Measurements from ENCODE around the gene UTP14C. TPM values are rescaled to one million over a fixed set of nuclear protein-coding genes. Genes with fewer than 3 reads are reported as not detected.

Gene UTP14C
- total RNA-seq, 1 experiment from 2014 or later, result 9.0 TPM

DNA sequence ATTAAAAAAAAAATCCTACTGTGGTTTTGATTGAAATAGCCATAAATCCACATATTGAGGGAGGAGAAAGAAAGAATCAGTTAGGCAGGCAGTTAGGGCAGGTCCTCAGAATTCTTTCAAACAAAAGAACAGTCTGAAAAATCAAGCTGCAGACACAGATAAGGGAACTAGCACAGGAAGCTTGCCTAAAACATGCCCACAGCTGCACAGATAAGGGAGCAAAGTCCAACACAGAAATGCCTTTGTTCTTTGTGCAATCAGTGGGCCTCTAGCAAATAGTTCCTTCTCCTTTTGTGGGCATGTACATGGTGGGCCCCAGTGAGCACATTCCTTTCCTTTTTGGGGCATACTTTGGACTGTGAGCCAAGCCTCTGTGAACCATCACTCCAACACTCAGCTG lies 42.7 kb downstream of the UTP14C start:
- ChIA-PET POLR2A (no interaction called here), CTCF (no interaction called here), RAD21 (ENCODE audit: low non-redundant PET in 1 of 2, low total read pairs in 2 of 2, uncharacterized antibody in 2 of 2, unreplicated experiment in 2 of 2) (no interaction called here)
- no peak overlapping the region for H3K4me2 ChIP-seq (ENCODE audit: low read length)
- intact Hi-C loops (cut with micrococcal nuclease), result no loop called here
- H3K36me3 ChIP-seq (ENCODE audit: control insufficient read depth in 1 of 2, insufficient read depth in 2 of 2, low read length in 2 of 2), result no peaks in the 10 kb centered on the region
- no peak overlapping the region for H3K27ac ChIP-seq (ENCODE audit: low read depth, low read length)
- H3K79me2 ChIP-seq (ENCODE audit: insufficient read depth, low read length), result no peaks in the 10 kb centered on the region
- TF ChIP-seq CBX3 (IDR thresholded peaks at IDR 0.05; ENCODE audit: low read depth) (peak; percentile 84; the same call in 1 of the 2 replicates), YY1 (IDR thresholded peaks at IDR 0.05; ENCODE audit: extremely low read depth, insufficient replicate concordance, low read depth, low read length) (no peak)
- no peak overlapping the region for H2AFZ ChIP-seq (ENCODE audit: low read depth, low read length, poor library complexity, severe bottlenecking)
- H3K4me1 ChIP-seq (ENCODE audit: control insufficient read depth in 1 of 2, insufficient read depth in 2 of 2, low read length in 2 of 2), result no peaks in the 10 kb centered on the region
- no peak overlapping the region for H3K9ac ChIP-seq (ENCODE audit: low read length)
- peaks cover 9 to 18% of the 10 kb centered on the region in 2 experiments; a peak in 3 of 4 replicates for H3K9me3 ChIP-seq (ENCODE audit: control insufficient read depth in 1 of 2, insufficient read depth in 1 of 2, low read depth in 1 of 2, low read length in 2 of 2)
- DNase-seq (ENCODE audit: low read depth, low spot score) (peak; percentile 6), ATAC-seq (no peak)
- H3K4me3 ChIP-seq (replicated peaks in 1 of 2; ENCODE audit: low read depth in 1 of 2, low read length in 2 of 2), result no peak overlapping the region
- BruUV-seq (replicated peaks), result no TSS peak
- H3K27me3 ChIP-seq (ENCODE audit: insufficient read depth, low read length), result no peaks in the 10 kb centered on the region
- no peaks in the 10 kb centered on the region for H3K9me2 ChIP-seq (ENCODE audit: insufficient read depth)
- H4K20me1 ChIP-seq (ENCODE audit: insufficient read depth), result no peaks in the 10 kb centered on the region

GRCh38 chr13:52070929-52071523 lies 46.5 kb downstream of the UTP14C start:
- Histone ChIP-seq H3K4me1 (ENCODE audit: control insufficient read depth in 1 of 2, insufficient read depth in 2 of 2, low read length in 2 of 2) (no peaks in the 10 kb centered on the region), H3K9ac (ENCODE audit: low read length) (no peak overlapping the region), H3K4me2 (ENCODE audit: low read length) (no peak overlapping the region), H3K27ac (ENCODE audit: low read depth, low read length) (no peak overlapping the region), H2AFZ (ENCODE audit: low read depth, low read length, poor library complexity, severe bottlenecking) (no peak overlapping the region), H3K9me2 (ENCODE audit: insufficient read depth) (no peaks in the 10 kb centered on the region), H3K36me3 (ENCODE audit: control insufficient read depth in 1 of 2, insufficient read depth in 2 of 2, low read length in 2 of 2) (no peaks in the 10 kb centered on the region), H3K79me2 (ENCODE audit: insufficient read depth, low read length) (no peaks in the 10 kb centered on the region), H3K4me3 (replicated peaks in 1 of 2; ENCODE audit: low read depth in 1 of 2, low read length in 2 of 2) (no peak overlapping the region), H3K27me3 (ENCODE audit: insufficient read depth, low read length) (no peaks in the 10 kb centered on the region), H3K9me3 (ENCODE audit: control insufficient read depth in 1 of 2, insufficient read depth in 1 of 2, low read depth in 1 of 2, low read length in 2 of 2) (peaks cover 8 to 13% of the 10 kb centered on the region in 2 experiments; a peak in 3 of 4 replicates), H4K20me1 (ENCODE audit: insufficient read depth) (no peaks in the 10 kb centered on the region)
- RAD21 ChIA-PET (ENCODE audit: low non-redundant PET in 1 of 2, low total read pairs in 2 of 2, uncharacterized antibody in 2 of 2, unreplicated experiment in 2 of 2), result no interaction called here
- CTCF ChIA-PET, result no interaction called here
- ATAC-seq, result peak; percentile 66
- TF ChIP-seq CBX3 (IDR thresholded peaks at IDR 0.05; ENCODE audit: low read depth) (no peak), RAD21 (IDR thresholded peaks at IDR 0.05; ENCODE audit: low read depth) (peak; percentile 27; the same call in 1 of the 2 replicates), JUND (IDR thresholded peaks at IDR 0.05) (no peak), POLR2A (IDR thresholded peaks at IDR 0.05; ENCODE audit: borderline replicate concordance, extremely low read depth, insufficient read depth, insufficient read length) (no peak), CTCF (IDR thresholded peaks at IDR 0.05 in 2 of 3, conservative IDR thresholded peaks at IDR 0.05 in 1 of 3; ENCODE audit: borderline replicate concordance in 1 of 3, insufficient read depth in 1 of 3, low read depth in 2 of 3, low read length in 2 of 3) (no peak)
- TF ChIP-seq, protein P1, sequence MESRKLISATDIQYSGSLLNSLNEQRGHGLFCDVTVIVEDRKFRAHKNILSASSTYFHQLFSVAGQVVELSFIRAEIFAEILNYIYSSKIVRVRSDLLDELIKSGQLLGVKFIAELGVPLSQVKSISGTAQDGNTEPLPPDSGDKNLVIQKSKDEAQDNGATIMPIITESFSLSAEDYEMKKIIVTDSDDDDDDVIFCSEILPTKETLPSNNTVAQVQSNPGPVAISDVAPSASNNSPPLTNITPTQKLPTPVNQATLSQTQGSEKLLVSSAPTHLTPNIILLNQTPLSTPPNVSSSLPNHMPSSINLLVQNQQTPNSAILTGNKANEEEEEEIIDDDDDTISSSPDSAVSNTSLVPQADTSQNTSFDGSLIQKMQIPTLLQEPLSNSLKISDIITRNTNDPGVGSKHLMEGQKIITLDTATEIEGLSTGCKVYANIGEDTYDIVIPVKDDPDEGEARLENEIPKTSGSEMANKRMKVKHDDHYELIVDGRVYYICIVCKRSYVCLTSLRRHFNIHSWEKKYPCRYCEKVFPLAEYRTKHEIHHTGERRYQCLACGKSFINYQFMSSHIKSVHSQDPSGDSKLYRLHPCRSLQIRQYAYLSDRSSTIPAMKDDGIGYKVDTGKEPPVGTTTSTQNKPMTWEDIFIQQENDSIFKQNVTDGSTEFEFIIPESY (IDR thresholded peaks at IDR 0.05; ENCODE audit: extremely low read depth, insufficient replicate concordance, low read length), result no peak
- no TSS peak for BruUV-seq (replicated peaks)
- intact Hi-C loops (cut with micrococcal nuclease), result no loop called here
- POLR2A ChIA-PET, result no interaction called here
- DNase-seq (ENCODE audit: low read depth, low spot score), result no peak

All from HCT116 (cell line).